Stimulated activated CD8-positive, alpha-beta memory T cell treated with anti-CD3 and anti-CD28 coated beads, Interleukin-4, amount 100 ng/mL, for 1 hour (primary cell): Measurements from ENCODE around the gene TTC16.

Experiments
- DNase-seq, 2 donors: peaks; one replicate each; pipeline ENCODE4 v3.0.0-alpha.2; 2020; ENCODE audit warnings: low read depth in 2 of 2, low spot score in 1 of 2

TTC16 gene

DNA sequence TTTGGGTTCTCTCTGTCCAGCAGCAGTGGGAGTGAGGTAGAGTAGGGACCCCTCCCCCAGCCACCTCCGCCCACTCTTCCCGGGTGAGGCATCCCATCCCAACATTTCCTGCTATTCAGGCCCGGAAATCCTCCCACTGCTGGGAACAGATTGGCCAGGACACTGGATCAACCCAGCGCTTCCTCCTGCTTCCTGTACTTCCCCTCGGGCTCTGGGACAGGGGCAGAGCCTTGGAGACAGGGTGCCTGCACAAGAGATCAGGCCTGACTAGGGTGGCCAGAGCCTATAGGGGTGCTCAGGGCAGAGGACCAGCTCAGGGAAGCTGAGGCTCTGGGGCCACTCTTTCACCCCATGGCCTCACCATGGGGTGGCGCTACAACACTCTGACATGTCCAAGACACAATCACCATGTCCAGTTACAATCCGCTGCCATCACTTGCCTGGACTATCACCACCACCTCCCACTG lies 48.1 kb downstream of the TTC16 start:
- no peak for DNase-seq

DNA sequence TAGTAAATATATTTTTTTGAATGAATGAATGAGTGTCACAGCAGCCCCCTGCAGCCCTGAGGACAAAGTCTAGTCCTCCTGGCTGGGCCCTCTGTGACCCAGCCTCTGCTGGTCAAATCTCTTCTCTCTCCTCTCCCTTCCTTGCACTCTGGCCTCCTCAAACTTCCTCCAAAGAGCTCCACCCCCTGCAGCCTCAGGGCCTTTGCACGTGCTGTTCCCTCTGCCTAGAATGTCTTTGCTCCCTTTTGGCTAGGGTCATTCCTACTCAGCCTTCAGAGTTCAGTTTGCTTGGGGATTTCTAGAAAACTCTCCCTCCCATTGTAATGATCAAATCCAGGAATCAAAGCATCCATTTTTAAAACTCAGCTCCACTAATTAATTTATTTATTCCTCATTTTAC lies 49.5 kb downstream of the TTC16 start:
- DNase-seq, result no peak

DNA sequence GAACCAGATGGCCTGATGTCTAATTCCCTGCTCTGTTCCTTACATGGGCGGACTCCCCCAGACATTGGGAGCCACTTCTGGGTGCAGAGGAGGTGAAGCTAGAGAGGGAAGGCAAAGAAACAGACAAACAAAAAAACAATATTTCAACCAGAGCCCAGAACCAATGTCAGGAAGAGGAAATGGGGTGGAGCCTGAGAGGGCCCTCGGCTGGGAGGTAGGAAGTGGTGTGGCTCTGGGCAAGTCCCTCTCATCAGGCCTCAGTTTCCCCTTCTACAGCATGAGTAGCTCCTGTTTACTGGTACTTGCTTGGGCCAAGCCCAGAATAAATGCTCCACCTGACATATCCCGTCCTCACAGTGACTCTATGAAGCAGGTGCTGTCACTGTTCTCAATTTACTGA lies 51.5 kb downstream of the TTC16 start:
- no peak for DNase-seq

DNA sequence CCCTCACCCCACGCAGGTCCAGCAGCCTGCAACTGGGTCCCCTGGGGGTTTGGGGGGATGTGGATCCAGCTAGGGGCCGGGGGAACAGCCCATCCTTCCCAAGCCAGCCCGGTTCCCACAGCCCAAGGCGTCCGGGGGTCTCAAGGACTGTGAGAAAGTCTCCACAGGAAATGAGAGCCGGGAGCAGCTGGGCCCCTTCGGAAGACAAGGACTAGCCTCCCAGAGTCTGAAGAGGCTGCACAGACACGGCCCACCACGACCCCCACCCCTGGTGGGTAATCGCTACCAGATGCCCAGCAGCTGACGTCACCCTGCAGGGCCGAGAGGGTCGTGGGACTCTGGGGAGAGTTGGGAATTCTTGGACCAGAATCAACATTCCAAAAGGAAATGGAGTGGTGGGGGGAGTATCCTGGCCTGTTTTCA lies 52.0 kb downstream of the TTC16 start:
- no peak for DNase-seq

DNA sequence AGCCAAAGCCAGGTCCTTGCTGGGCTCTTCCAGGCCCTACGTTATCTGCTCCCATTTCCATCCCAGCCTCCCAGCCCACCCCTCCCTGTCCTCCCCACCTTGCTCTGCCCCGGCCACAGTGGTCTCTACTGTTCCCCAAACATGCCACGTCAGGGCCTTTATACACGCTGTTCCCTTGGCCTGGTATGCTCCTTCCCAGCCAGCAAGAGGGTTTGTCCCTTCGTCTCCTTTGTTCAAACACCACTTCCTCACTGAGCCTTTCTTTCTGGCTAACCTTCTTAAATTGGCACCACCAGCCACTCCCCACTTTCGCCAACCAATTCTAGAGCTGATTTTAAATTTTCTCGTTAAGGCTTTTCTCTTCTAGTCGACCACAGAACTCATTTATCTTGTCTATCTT lies 52.8 kb downstream of the TTC16 start:
- no peak for DNase-seq

DNA sequence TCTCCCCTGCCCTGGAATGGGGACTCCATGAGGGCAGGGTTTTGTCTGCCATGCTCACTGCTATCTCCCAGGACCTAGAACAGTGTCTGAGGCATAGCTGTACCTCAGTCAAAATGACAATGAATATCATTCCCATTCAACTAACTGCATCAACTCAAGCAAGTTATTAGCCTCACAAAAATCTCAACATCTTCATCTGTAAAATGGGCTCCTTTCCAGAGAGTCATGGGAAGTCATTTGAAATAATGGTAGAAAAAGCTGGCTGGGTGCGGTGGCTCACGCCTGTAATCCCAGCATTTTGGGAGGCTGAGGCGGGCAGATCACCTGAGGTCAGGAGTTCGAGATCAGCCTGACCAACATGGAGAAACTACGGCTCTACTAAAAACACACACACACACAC lies 53.2 kb downstream of the TTC16 start:
- DNase-seq, result no peak

DNA sequence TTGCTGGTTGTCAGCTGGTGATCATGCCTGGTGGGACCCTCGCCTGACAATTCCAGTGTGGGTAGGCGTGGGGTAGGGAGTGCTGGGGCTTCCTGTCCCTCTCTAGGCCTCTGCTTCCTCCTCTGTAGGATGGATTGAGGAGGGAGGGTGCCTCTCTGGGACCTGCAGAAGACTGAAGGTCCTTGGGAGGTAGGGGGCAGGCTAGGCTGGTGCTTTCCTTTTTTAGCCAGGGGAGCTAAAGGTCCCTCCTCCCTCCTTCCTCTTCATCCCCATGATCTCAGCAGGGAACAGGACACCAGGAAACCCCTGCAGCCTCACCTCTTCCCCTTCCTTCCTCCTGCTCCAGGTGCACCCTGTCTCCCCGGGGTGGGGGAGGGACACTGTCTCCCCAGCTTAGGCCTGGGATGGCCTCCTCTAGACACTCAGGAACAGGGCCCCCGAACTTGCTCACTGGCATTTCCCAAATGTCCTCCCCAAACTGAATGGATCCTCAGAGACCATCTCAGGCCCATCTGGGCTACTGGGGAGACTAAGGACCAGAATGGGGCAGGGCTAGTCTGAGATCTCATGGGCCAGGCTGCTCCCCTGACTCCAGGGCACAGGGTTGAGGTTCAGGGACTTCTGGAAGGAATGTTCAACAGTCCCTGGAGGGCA lies 54.2 kb downstream of the TTC16 start:
- DNase-seq, result no peak

DNA sequence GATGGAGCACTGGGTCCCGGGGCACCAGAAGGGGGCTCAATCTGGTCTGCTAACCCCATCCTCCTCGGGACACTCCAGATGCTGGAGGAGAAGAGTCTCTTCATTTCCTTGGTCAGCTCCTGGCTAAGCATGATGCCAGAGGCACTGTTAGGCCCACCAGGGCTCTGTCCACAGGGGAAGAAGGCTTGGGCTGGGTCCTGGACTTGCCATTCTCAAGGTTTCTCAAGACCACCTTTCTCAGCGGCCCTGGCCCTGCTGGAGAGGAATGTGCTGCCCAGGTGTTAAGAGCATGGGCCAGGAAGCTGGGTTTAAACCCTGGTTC lies 54.7 kb downstream of the TTC16 start:
- DNase-seq, result no peak

DNA sequence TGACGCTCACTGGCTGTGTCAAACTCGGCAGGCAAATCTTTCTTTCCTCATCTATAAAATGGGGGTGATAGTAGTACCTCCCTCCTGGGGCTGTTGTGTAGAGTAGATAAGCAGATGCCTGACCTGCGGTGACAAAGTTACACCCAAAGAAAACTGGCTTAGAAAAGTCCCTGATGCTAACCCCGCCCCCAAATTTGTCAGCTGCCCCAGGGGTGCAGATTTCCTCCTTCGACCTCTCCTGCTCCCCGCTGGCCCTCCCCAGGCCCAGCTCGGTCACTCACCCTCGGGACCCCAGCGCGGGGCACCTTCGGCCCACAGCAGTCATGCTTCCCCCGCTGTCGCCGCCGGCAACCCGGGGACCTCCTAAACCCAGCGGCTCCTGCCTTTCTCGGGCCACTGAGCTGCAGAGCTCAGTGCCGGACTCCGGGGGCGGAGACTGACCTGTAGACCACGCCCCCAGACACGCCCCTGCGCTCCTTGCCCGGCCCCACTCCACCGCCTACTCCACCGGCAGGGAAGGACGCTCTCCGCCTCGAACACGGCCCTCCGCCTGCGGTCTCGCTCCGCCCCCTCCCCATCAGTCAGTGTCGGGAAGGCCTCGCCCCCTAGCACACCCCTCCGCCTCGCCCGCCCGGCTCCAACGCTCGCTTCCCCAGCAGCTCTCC lies 55.2 kb downstream of the TTC16 start:
- DNase-seq, result peak; percentile 78 to 89

DNA sequence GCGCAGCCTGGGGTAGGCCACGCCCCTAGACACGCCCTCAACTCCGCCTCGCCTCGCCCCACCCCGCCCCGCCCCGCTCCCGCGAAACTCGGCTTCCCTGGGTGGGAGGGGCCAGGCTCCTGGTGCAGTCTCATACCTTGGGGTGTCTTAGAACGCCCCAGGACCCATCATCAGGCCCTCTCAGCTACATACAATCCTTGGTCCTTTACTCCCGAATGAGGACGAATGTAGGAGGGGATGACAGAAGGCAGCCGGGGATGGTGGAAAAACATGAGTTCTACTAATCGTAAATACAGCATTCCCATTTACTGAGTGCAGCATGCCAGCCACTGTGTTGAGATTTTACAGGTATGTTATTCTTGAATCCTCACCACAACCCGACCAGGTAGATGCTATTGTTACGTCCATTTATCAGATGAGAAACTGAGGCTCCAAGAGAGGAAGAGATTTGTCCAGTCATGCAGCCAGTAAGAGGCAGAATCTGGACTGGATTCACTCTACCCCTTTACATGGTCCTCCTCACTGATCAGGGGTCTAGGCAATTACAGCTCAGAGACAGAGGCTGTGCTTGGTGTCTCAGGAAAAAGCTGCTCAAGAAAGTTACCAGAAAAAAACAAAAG lies 55.8 kb downstream of the TTC16 start:
- no peak for DNase-seq

DNA sequence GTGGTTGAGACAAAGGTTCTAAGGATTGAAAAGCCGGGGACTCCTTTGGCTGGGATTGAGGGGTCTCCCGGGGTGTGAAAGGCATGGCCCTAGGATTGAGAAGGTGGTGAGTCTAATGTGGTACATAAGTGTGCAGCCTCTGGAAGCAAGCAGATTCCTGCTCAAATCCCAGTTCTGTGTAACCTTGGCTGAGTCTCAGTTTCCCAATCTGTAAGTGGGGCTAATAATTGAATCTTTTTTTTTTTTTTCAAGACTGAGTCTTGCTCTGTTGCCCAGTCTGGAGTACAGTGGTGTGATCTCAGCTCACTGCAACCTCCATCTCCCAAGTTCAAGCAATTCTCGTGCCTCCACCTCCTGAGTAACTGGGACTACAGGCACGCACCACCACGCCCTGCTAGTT lies 56.7 kb downstream of the TTC16 start:
- no peak for DNase-seq

DNA sequence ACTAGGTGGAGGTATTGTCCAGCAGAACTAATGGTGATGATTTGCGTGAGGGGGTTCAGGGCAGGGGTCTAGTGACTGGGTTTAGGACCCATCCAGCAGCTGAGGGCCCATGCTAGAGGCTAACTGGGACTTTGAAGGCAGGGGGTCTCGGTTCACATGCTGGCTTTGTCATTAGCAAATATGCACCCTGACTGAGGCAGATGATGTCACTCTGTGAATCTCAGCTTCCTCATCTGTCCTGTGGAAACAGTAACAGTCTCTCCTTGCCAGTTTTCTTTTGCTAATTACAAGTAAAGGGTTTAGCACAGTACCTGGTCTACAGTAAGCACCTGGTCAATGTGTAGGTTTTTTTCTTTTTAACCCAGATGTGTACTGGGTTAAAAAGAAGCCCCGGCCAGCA lies 57.4 kb downstream of the TTC16 start:
- no peak for DNase-seq

DNA sequence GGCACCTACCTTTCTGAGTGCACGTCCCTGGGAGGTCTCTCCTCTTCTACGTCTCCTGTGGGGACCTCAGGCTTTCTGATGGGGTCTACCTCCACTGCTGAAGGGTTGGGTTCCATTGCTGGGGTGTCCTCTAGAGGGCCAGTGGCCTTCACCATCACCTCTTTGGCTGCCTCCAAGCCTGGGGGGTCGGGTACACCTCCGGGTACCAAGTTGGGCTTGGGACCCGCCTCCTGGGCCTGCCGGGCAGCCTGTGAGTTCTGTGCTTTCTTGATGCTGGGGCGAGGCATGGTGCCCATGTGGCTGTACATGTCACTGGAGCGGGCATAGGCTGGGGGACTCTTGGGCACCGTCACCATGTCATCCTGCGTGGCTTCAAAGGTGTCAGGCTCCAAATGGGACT lies 58.1 kb downstream of the TTC16 start:
- no peak for DNase-seq

DNA sequence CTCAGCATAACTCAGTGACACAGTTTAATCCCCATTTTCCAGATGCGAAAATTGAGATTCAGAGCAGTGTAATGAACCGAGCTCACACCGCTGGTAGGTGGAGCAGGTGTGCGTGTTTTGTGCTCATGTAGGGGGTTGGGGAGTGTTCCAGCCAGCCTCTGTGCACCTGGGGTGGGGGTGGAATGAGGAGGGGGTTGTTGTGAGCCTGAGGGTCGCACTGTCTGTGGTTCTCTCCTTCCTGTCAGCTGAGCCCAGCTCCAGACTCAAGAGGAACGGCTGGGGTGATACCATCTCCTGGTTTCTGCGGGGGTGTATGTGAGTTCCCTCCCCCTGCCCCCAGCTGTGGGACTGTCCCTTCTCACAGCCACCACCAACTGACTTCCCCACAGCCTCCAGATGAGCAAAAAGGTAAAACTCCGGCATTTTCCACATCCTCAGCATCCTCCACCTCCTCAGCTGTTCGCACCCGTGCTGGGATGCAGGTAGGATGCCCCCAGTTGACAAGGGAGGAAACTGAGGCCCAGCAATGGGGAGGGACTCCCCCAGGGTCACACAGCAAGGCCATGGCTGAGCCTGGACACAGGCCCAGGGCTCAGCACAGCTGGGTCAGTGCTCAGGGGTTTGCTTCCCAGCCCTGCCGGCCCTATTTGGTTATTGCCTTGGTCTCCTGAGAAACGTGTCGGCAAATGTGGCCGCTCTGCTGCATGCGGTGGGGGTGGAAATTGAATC lies 60.5 kb downstream of the TTC16 start:
- peak in 1 of 2 donors; percentile 53 for DNase-seq

DNA sequence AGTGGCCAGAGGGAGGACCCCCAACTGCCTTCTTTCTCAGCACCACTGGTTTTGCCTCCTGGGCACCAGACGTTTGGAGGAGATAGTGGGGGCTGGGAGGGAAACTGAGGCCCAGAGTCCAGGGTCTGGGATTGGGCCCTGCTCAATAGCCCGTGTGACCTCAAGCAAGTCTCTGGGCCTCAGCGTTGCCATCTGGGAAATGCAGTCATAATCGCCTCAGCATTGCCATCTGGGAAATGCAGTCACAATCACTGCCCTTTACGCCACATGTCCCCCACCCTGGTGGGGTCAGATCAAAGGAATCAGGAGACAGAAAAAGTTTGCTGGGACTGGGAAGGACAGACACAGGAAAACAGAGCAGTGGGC lies 61.0 kb downstream of the TTC16 start:
- DNase-seq, result no peak

DNA sequence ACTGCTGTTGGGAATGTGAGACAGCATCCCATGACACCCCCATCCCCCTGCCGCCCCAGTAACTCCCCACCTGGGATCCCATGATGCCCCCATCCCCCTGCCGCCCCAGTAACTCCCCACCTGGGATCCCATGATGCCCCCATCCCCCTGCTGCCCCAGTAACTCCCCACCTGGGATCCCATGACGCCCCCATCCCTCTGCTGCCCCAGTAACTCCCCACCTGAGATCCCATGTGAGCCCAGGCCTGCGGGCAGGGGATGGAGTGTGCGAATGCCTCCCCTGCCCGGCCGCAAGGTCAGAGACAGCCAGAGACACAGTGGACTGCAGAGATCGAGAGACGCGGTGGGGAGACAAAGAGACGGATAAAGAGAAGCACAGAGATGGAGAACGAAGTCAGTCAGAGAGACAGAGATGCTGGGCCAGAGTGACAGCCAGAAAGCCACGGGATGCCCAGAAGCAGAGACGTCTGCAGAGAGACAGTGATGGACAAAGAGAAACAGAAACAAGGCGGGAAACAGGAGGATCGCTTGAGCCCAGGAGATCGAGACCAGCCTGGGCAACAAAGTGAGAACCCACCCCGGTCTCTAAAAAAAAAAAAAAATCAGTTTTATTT lies 61.6 kb downstream of the TTC16 start:
- no peak for DNase-seq

DNA sequence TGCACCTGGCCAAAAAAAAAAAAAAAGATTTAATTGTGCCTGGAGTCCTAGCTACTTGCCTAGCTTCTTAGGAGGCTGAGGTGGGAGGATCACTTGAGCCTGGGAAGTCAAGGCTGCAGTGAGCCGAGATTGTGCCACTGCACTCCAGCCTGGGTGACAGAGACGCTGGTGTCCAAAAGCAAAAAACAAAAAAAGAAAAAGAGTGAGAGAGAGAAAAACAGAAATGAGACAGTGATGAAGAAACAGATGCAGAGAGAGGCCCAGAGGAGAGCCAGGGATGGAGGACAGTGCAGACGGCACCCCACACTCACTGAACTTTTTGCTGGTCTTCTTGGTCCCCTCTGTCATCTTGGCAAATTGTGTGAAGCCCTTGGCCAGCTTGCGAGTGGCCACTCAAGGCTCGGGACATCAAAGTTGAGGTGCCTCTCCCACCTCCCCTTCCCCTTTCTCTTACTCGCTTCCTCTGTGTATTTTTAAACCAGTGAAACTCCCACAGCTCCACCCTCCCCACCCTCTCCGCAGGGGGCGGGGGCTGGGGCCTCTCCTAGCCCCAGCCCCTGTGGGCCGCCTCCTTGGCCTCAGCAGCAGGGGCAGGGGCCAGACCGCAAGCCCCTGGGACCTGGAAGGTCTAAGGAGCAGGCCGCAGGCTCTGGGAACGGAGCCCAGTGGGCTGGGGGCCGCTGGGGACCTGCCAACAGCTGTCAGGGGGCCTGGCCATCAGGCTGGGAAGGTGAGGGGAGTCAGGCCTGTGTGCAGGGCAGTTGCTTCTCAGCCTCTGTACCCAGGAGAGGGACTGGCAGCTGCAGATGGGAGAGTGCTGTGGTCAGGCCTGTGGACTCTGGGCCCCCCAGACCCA lies 62.6 kb downstream of the TTC16 start, which contains the start of gene SH2D3C:
Gene SH2D3C, minus strand, starts transcription at position 387 of the 856 bp plus-strand sequence. Its CDS starts 39 bp downstream, at position 348.
- DNase-seq, result no peak

DNA sequence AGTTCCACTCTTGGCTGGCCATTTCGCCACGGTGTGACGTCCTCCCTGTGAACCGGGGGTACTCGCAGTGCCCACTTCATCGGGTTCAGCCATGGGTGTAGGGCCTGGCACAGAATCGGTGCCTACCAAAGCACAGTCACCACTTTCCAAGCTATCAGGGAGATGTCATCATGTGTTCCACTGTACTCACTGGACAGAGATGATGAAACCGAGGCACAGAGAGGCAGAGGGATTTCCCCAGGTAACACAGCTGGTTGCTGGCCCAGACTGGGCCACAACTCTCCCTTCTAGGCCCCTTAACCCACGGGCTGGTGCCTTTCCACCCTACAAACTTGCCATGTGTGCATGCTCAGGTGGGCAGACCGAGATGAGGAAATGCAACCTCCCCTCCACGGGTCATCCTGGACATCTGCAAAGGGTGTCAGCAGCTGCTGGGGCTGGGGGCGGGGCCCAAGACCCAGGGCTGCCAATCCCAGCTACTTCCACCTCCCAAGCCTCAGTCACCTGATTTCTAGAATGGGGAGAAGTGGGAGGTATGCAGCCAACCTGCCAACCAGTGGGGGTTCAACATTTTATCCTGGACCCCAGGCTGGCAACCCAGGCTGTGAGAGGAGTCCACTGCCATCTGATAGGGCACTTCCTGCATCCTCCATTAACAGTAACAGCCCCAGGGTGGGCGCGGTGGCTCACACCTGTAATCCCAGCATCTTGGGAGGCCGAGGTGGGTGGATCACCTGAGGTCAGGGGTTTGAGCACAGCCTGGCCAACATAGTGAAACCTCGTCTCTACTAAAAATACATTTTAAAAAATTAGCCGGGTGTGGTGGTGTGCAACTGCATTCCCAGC lies 63.5 kb downstream of the TTC16 start:
- DNase-seq, result peak in 1 of 2 donors; percentile 31

DNA sequence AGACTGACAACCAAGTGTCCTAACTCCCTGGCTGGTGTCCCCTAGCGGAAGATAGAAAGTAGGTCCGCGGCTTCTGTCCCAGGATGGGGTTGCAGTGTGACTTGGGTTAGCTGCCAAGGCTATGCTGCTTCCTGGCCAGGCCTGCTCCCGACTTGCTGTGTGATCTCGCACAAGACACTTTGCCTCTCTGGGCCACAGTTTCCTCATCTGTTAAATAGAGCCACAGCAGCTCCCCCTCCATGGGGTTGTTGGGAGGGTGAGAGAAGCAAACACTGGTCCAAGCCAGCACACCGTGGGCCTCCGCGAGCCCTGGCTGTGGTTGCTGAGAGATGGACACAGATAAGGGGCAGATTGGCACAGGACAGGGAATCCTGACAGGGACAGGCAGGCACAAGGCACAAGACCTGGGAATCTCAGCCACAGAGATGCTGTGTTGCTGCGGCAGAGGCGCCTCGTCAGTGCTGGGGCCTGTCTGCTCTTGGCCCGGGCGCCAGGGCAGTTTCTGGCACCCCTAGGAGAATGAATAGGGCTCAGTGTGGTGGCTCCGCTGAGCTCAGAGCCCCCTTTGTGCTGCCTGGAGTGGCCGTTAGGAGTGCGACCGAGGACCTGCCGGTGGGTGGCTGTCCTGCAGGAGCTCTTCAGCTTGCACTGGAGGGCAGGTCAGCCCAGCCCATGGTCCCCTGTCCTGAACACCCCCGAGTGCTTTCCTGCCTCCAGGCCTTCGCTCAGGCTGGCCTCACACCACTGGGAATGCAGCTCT lies 64.4 kb downstream of the TTC16 start:
- DNase-seq, result no peak
